SK-N-SH (cell line): ENCODE results near the gene DGLUCY.

Source experiments
- CTCF ChIP-seq: fragments of 200-600 bp; sonication (generic); IDR thresholded peaks from 2 replicates; pipeline ENCODE4 v1.6.1; 2017; ENCODE audit warnings: antibody characterized with exemption, mild to moderate bottlenecking, moderate library complexity
- EP300 ChIP-seq, 2 experiments: IDR thresholded peaks; 2 replicates each; pipeline versions ENCODE4 v1.4.0 to v1.6.1; 2012; ENCODE audit warnings: borderline replicate concordance in 1 of 2, low read depth in 1 of 2, low read length in 1 of 2
- EZH2phosphoT487 ChIP-seq: fragments of 200-600 bp; sonication (generic); IDR thresholded peaks from 2 replicates; pipeline ENCODE4 v1.6.1; 2017; ENCODE audit warnings: low read depth, mixed run types, mild to moderate bottlenecking, antibody characterized with exemption, moderate library complexity, borderline replicate concordance
- FOXM1 ChIP-seq: IDR thresholded peaks from 2 replicates; pipeline ENCODE4 v1.4.0; 2012; ENCODE audit warnings: low read depth, mild to moderate bottlenecking
- JUND ChIP-seq: IDR thresholded peaks from 2 replicates; pipeline ENCODE4 v1.4.0; 2012
- MAX ChIP-seq: IDR thresholded peaks from 2 replicates; pipeline ENCODE4 v1.4.0; 2012; ENCODE audit warnings: low read depth
- MXI1 ChIP-seq: IDR thresholded peaks from 2 replicates; pipeline ENCODE4 v1.6.1; 2012; ENCODE audit warnings: mild to moderate bottlenecking, low read depth, low read length, improper control_type of control experiment
- NFIC ChIP-seq: IDR thresholded peaks from 2 replicates; pipeline ENCODE4 v1.4.0; 2012; ENCODE audit warnings: borderline replicate concordance
- POLR2AphosphoS5 ChIP-seq: IDR thresholded peaks from 2 replicates; pipeline ENCODE4 v1.6.1; 2012; ENCODE audit warnings: low read depth, low read length
- RAD21 ChIP-seq: IDR thresholded peaks from 2 replicates; pipeline ENCODE4 v1.6.1; 2012; ENCODE audit warnings: mild to moderate bottlenecking, low read length
- RFX5 ChIP-seq: IDR thresholded peaks from 2 replicates; pipeline ENCODE4 v1.6.1; 2012; ENCODE audit warnings: mild to moderate bottlenecking, improper control_type of control experiment, low read length
- SIN3A ChIP-seq: IDR thresholded peaks from 2 replicates; pipeline ENCODE4 v1.6.1; 2012; ENCODE audit warnings: low read depth, mild to moderate bottlenecking, low read length, moderate library complexity, borderline replicate concordance
- TCF12 ChIP-seq: IDR thresholded peaks from 2 replicates; pipeline ENCODE4 v1.4.0; 2012
- USF2 ChIP-seq: fragments of 150-350 bp; IDR thresholded peaks from 2 replicates; pipeline ENCODE4 v1.6.1; 2017; ENCODE audit warnings: antibody characterized with exemption, low read length, low read depth, borderline replicate concordance

- TF ChIP-seq TCF12 (no peak), RAD21 (no peak), MXI1 (peak; percentile 23; the same call in 1 of the 2 replicates), MAX (no peak), POLR2AphosphoS5 (no peak), CTCF (no peak), NFIC (no peak), FOXM1 (no peak), JUND (no peak), SIN3A (no peak), EP300 (IDR thresholded peaks at IDR 0.05; ENCODE audit: borderline replicate concordance in 1 of 2, low read depth in 1 of 2, low read length in 1 of 2) (no peak), USF2 (no peak), RFX5 (no peak), EZH2phosphoT487 (no peak)
Observed at GRCh38 chr14:91123201-91123600, 9.3 kb downstream of the DGLUCY start.
